Pericardium fibroblast (primary cell): ENCODE results near the gene RGS12. TPM values are rescaled to one million over a fixed set of nuclear protein-coding genes. Genes with fewer than 3 reads are reported as not detected.

Experiments
- total RNA-seq: library from RNA; depleted of rRNA; stranded (reverse); fragments of >200 nt; gene quantifications from 2 replicates; pipeline ENCODE4 v1.2.3, GENCODE V29; 2015

RGS12 gene, protein sequence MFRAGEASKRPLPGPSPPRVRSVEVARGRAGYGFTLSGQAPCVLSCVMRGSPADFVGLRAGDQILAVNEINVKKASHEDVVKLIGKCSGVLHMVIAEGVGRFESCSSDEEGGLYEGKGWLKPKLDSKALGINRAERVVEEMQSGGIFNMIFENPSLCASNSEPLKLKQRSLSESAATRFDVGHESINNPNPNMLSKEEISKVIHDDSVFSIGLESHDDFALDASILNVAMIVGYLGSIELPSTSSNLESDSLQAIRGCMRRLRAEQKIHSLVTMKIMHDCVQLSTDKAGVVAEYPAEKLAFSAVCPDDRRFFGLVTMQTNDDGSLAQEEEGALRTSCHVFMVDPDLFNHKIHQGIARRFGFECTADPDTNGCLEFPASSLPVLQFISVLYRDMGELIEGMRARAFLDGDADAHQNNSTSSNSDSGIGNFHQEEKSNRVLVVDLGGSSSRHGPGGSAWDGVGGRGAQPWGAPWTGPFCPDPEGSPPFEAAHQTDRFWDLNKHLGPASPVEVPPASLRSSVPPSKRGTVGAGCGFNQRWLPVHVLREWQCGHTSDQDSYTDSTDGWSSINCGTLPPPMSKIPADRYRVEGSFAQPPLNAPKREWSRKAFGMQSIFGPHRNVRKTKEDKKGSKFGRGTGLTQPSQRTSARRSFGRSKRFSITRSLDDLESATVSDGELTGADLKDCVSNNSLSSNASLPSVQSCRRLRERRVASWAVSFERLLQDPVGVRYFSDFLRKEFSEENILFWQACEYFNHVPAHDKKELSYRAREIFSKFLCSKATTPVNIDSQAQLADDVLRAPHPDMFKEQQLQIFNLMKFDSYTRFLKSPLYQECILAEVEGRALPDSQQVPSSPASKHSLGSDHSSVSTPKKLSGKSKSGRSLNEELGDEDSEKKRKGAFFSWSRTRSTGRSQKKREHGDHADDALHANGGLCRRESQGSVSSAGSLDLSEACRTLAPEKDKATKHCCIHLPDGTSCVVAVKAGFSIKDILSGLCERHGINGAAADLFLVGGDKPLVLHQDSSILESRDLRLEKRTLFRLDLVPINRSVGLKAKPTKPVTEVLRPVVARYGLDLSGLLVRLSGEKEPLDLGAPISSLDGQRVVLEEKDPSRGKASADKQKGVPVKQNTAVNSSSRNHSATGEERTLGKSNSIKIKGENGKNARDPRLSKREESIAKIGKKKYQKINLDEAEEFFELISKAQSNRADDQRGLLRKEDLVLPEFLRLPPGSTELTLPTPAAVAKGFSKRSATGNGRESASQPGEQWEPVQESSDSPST (N-terminal part only)
- 7.4 and 7.6 TPM in 2 replicates for total RNA-seq

DNA sequence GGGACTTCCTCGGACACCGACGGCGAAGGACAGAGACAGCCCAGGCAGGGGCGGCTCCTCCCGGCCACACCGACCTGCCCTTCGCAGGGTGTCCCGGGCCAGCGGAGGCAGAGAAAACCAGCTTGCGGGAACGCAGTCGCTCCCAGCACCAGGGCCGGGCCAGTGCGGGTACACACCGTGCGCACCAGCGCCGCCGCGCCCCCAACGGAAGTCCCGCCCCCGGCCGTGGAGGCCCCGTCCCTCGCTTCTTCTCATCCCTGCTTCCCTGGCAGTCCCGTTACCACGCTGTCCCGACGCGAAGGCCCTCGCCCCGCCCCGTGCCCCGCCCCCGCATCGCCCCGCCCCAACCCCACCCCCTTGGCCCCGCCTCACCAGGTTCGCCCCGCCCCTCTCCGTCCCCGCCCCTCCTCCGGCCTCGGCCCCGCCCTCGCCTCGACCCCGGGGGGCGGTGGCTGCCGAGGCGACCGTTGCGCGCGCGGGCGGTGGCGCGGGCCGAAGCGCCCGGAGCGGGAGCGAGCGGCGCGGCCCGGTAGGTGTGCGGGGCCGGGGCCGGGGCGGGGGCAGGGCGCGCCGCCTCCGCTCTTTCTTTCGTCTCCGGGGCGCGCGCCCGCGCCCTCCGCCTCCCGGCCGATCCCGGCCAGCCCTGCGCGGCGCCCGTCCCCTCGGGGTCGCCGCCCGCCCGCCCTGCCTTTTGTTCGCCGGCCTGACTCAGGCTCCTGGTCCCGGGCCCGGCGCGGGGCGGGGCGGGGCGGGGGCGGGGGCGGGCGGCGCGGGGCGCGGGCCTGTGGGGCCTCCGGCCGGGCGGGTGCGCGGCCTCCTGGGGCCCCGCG is at the start of gene RGS12:
RGS12 (plus strand) TSS at position 451 of the 830 bp plus-strand sequence. CDS start 23,150 bp downstream, outside the sequence.

DNA sequence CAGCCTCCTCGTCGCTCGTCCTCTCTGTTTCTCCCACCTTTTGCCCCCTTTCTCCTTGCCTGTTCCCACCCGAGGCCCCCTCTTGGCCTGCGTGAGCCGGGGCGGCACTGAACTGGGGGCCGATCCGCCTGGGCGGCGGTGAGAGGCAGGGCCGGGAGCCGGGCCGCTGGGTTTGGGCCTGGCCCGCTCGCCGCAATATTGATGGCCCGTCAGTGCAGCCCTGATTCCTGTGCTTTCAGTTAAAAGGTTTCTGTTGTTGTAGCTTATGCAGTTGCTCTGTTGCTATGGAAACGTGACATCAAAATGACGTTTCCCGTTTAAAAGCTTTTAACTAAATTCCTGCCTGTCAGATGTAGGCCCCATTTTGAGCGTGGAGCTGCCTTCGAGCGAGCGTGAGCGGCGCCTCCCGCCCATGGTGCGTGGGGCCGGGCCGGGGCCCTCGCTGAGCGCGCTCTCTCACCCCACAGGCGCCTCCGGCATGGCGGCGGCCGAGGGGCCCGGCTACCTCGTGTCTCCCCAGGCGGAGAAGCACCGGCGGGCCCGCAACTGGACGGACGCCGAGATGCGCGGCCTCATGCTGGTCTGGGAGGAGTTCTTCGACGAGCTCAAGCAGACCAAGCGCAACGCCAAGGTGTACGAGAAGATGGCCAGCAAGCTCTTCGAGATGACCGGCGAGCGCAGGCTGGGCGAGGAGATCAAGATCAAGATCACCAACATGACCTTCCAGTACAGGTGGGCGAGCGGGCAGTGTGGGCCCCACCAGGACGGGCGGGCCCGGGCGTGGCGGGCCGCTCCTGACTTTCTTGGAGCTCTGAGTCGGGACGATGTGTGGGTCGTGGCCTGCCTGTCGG is 43.8 kb upstream of the RGS12 start, which contains the start of gene MSANTD1:
MSANTD1 (plus strand) TSS at position 349 of the 851 bp plus-strand sequence; CDS start at position 413, 64 bp downstream.

Other genes with a start within 250 kb of the RGS12 start
- not detected in 2 replicates for gene HTT-AS, start 218.5 kb upstream of the RGS12 start, total RNA-seq
- gene HTT, start 218.3 kb upstream of the RGS12 start, total RNA-seq = 9.8 and 17.0 TPM in 2 replicates
- gene MSANTD1, start 43.9 kb upstream of the RGS12 start, total RNA-seq = not detected in 2 replicates
- gene HGFAC, start 148.9 kb downstream of the RGS12 start, total RNA-seq = not detected in 2 replicates
- 0.09 TPM in 1 of 2 replicates, not detected in the other for gene DOK7, start 170.3 kb downstream of the RGS12 start, total RNA-seq
- gene LRPAP1, start 239.4 kb downstream of the RGS12 start, total RNA-seq = 124 and 152 TPM in 2 replicates